AG09319 (cell line): ENCODE data around the gene PPP3CA.

Experiments
- DNase-seq: peaks from one replicate; pipeline ENCODE4 v3.0.0-alpha.2; 2010; ENCODE audit warnings: low read depth; ENCODE audit errors: extremely low read depth
- CTCF ChIP-seq: IDR thresholded peaks from 2 replicates; pipeline ENCODE4 v1.5.1; 2011; ENCODE audit warnings: low read depth, mild to moderate bottlenecking, inconsistent platforms, low read length, moderate library complexity

Gene PPP3CA

GRCh38 chr4:101259876-101260275 is 87.5 kb downstream of the PPP3CA start:
- TF ChIP-seq CTCF = no peak
- no peak for DNase-seq

DNA sequence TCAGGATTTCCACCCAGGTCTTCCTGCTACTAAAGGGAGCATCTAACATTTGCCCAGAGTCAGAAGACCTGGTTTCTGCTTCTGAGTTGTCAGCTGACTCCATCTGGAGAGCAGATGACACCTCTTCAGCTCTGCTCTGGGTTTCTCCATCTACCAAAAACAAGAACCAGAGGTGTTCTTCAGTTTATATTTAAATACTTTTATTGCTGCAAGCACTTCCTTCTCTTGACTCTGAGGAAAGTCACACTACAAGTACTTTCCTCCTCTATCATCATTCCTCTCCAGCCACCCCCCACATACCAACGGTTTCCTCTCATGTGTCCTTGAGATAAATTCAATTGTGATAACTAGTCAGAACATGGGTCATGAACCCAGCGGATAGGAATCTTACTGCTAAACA is 88.4 kb downstream of the PPP3CA start:
- DNase-seq = no peak
- TF ChIP-seq CTCF = no peak

- no peak for DNase-seq
- no peak for TF ChIP-seq CTCF
These were observed 91.1 kb downstream of the PPP3CA start for GRCh38 chr4:101256222-101256621.

- DNase-seq = no peak
- no peak for TF ChIP-seq CTCF
These were observed 92.5 kb downstream of the PPP3CA start for GRCh38 chr4:101254776-101255175.

DNA sequence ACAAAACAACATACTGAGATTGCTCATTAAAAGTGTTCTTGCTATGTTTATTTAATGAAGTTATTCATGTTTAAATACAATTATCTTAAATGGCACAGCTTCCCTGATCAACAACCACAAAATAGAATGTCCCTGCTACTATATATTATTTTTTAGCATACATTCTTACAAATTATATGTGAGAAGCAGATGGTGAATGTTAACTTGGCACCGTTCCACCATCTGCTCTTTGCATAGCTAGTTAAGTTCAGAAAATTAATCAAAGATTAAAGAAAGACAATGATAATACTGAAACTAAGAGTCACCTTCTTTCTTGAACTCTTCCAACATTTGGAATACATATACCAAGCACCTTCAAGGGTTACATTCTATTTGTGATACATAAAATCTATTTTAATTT is 94.2 kb downstream of the PPP3CA start:
- no peak for DNase-seq
- TF ChIP-seq CTCF = no peak

- no peak for DNase-seq
- no peak for TF ChIP-seq CTCF
These were observed 94.6 kb downstream of the PPP3CA start for GRCh38 chr4:101252721-101253120.

DNA sequence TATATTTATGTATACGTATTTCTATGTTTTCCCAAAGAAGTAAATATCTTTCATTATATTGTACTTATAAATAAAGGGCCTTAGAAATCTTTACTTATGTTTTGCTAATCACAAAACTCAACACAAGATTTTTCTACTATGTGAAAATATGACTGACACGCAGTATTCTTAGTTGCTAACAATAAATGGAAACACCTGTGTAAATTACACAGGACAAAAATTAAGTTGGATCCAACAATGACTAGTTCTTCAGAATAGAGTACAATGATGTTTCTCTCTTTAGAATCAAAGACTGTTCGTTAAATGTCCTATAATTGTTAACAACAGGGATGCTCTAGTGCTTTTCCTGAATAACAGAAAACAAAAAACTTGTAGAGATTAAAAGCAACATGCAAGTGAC is 96.1 kb downstream of the PPP3CA start:
- DNase-seq = no peak
- TF ChIP-seq CTCF = no peak
